HG03097 (cell line): ENCODE results near the gene DYNLT1.
A peak's percentile ranks its signal among the peaks of the same experiment; 100 is the strongest.
"Not testable (repeated sequence)": the region's sequence is repeated elsewhere in the genome, so short reads cannot be mapped to it uniquely, and the experiment has no call there.

Experiments used
- ATAC-seq: cut with Tn5 transposase; IDR thresholded peaks from one replicate; pipeline ENCODE4 v1.9.1; 2021; ENCODE audit not compliant: unreplicated experiment, low FRiP score

DYNLT1 gene

GRCh38 chr6:158663625-158664165 is 19.2 kb upstream of the DYNLT1 start:
- ATAC-seq = no peak

- ATAC-seq = no peak
These were observed 18.5 kb upstream of the DYNLT1 start for GRCh38 chr6:158662954-158663624.

GRCh38 chr6:158662607-158662953 is 18.0 kb upstream of the DYNLT1 start:
- no peak for ATAC-seq

- no peak for ATAC-seq
These were observed 16.7 kb upstream of the DYNLT1 start for GRCh38 chr6:158661156-158661685.

GRCh38 chr6:158660333-158660754 is 15.8 kb upstream of the DYNLT1 start:
- no peak for ATAC-seq

- not testable (repeated sequence) for ATAC-seq
These were observed 12.4 kb upstream of the DYNLT1 start for GRCh38 chr6:158656986-158657385.

GRCh38 chr6:158655569-158656450 is 11.3 kb upstream of the DYNLT1 start:
- ATAC-seq = no peak

- ATAC-seq = no peak
These were observed 10.5 kb upstream of the DYNLT1 start for GRCh38 chr6:158654960-158655489.

- ATAC-seq = no peak
These were observed 10.0 kb upstream of the DYNLT1 start for GRCh38 chr6:158654498-158654897.

- peak; percentile 50 for ATAC-seq
These were observed 9.2 kb upstream of the DYNLT1 start for GRCh38 chr6:158653577-158654354.

- ATAC-seq = not testable (repeated sequence)
These were observed 7.6 kb upstream of the DYNLT1 start for GRCh38 chr6:158651981-158652737.

GRCh38 chr6:158649289-158650143 is 5.0 kb upstream of the DYNLT1 start, which contains the start of gene SYTL3:
SYTL3 (plus strand) TSS chr6:158650054; CDS start chr6:158663269, 13,215 bp downstream.
- peak; percentile 44 for ATAC-seq

GRCh38 chr6:158648682-158649131 is 4.2 kb upstream of the DYNLT1 start:
- no peak for ATAC-seq

GRCh38 chr6:158647501-158647900 is 3.0 kb upstream of the DYNLT1 start:
- ATAC-seq = no peak

GRCh38 chr6:158646023-158646910 is 1.7 kb upstream of the DYNLT1 start:
- ATAC-seq = no peak

GRCh38 chr6:158645064-158646022 is 800 bp upstream of the DYNLT1 start:
- ATAC-seq = no peak
